Endothelial cell of umbilical vein (primary cell): Measurements from ENCODE around the gene SLAMF1. TPM values are rescaled to one million over a fixed set of nuclear protein-coding genes. Genes with fewer than 3 reads are reported as not detected.

ENCODE experiments used
- BruUV-seq: library from RNA; stranded (reverse); fragments of 400-500 nt; replicated peaks from 2 replicates; lab custom pipeline; 2021; lab: Mats Ljungman, UMichigan
- CTCF ChIA-PET: fragments of 300-600, 350-600 bp; sonication (Branson Sonifier 250); formaldehyde crosslinking; loops from one replicate; lab custom pipeline; 2021; ENCODE audit warnings: antibody characterized with exemption, inconsistent platforms; lab: Charles Lee
- POLR2A ChIA-PET: fragments of 300-600, 350-600 bp; sonication (Branson Sonifier 250); formaldehyde crosslinking; loops from one replicate; lab custom pipeline; 2021; ENCODE audit warnings: antibody characterized with exemption, inconsistent platforms; lab: Charles Lee
- DNase-seq: peaks from one replicate; pipeline ENCODE4 v3.0.0-alpha.2; 2011; ENCODE audit warnings: low read depth, low spot score
- FAIRE-seq: peaks from 2 replicates; lab custom pipeline; 2011; peaks lifted over from hg19 to GRCh38; lab: Jason Lieb, UNC
- H2AFZ ChIP-seq: 2 replicates; pipeline ENCODE4 v1.6.0; 2012; ENCODE audit warnings: low read depth, low read length, control low read depth, inconsistent platforms
- H3K27ac ChIP-seq: 2 replicates; pipeline ENCODE4 v1.5.1; 2011; ENCODE audit warnings: low read depth, mild to moderate bottlenecking, control low read depth, low read length, moderate library complexity; ENCODE audit not compliant: insufficient read depth
- H3K27me3 ChIP-seq, 2 experiments: 2 replicates each; pipeline versions ENCODE4 v1.6.0 to v1.6.1; 2011; ENCODE audit warnings: low read length in 2 of 2, mixed read lengths in 1 of 2; ENCODE audit not compliant: control insufficient read depth in 2 of 2, insufficient read depth in 2 of 2
- H3K36me3 ChIP-seq, 2 experiments: 2 replicates in 1 of 2; 3 replicates in 1 of 2; pipeline ENCODE4 v1.5.1; 2011; ENCODE audit warnings: low read length in 2 of 2, mild to moderate bottlenecking in 1 of 2, moderate library complexity in 1 of 2; ENCODE audit not compliant: control insufficient read depth in 2 of 2, insufficient read depth in 2 of 2; ENCODE audit errors: extremely low read depth in 1 of 2
- H3K4me1 ChIP-seq: 3 replicates; pipeline ENCODE4 v1.5.1; 2011; ENCODE audit warnings: mild to moderate bottlenecking, low read length; ENCODE audit not compliant: control insufficient read depth, insufficient read depth; ENCODE audit errors: extremely low read depth
- H3K4me2 ChIP-seq: 2 replicates; pipeline ENCODE4 v1.6.1; 2011; ENCODE audit warnings: low read length, control low read depth, mixed read lengths; ENCODE audit not compliant: insufficient read depth
- H3K4me3 ChIP-seq, 3 experiments: fragments of 200-600 bp in 1 of 3; sonication (generic), shearing (Covaris generic) in 1 of 3; replicated peaks in 1 of 3; 2 replicates each; pipeline ENCODE4 v1.5.1; 2011 to 2016; ENCODE audit warnings: control low read depth in 3 of 3, low read length in 3 of 3, mild to moderate bottlenecking in 2 of 3, inconsistent platforms in 1 of 3, low read depth in 1 of 3, moderate library complexity in 1 of 3; ENCODE audit not compliant: insufficient read depth in 1 of 3
- H3K79me2 ChIP-seq: 2 replicates; pipeline ENCODE4 v1.6.0; 2012; ENCODE audit warnings: low read length, inconsistent platforms; ENCODE audit not compliant: control insufficient read depth, insufficient read depth
- H3K9ac ChIP-seq: replicated peaks from 2 replicates; pipeline ENCODE3; 2011; ENCODE audit warnings: low read length, control low read depth; ENCODE audit not compliant: insufficient read depth; ENCODE audit errors: extremely low read depth
- H3K9me1 ChIP-seq: replicated peaks from 3 replicates; pipeline ENCODE4 v1.6.0; 2011; ENCODE audit warnings: mild to moderate bottlenecking, low read length; ENCODE audit not compliant: control insufficient read depth, insufficient read depth; ENCODE audit errors: extremely low read depth
- H3K9me3 ChIP-seq: replicated peaks from 2 replicates; pipeline ENCODE4 v1.5.1; 2012; ENCODE audit warnings: low read length, inconsistent platforms; ENCODE audit not compliant: control insufficient read depth, insufficient read depth
- H4K20me1 ChIP-seq: replicated peaks from 2 replicates; pipeline ENCODE3; 2011; ENCODE audit warnings: mild to moderate bottlenecking, low read length; ENCODE audit not compliant: control insufficient read depth, insufficient read depth; ENCODE audit errors: extremely low read depth
- CTCF ChIP-seq, 2 donors: IDR thresholded peaks; 1 replicate in 1 of 2; 2 replicates in 1 of 2; pipeline ENCODE4 v1.5.1; 2011; ENCODE audit warnings: low read length in 2 of 2, mild to moderate bottlenecking in 2 of 2, moderate library complexity in 2 of 2, control low read depth in 1 of 2, inconsistent platforms in 1 of 2, low read depth in 1 of 2; ENCODE audit not compliant: insufficient read depth in 1 of 2; ENCODE audit errors: extremely low read depth in 1 of 2
- EZH2 ChIP-seq: IDR thresholded peaks from 2 replicates; pipeline ENCODE4 v1.6.1; 2012; ENCODE audit warnings: borderline replicate concordance, low read depth, mild to moderate bottlenecking, moderate library complexity, low read length, inconsistent platforms; ENCODE audit not compliant: severe bottlenecking
- FOS ChIP-seq: IDR thresholded peaks from 2 replicates; pipeline ENCODE4 v1.6.1; 2011; ENCODE audit warnings: mild to moderate bottlenecking, low read length, moderate library complexity, borderline replicate concordance; ENCODE audit not compliant: insufficient read depth
- GATA2 ChIP-seq: IDR thresholded peaks from 2 replicates; pipeline ENCODE4 v1.7.0; 2011; ENCODE audit warnings: low read depth, mild to moderate bottlenecking, moderate library complexity, mixed read lengths, low read length; ENCODE audit not compliant: insufficient read length, insufficient read depth
- JUN ChIP-seq: IDR thresholded peaks from 2 replicates; pipeline ENCODE4 v1.6.1; 2011; ENCODE audit warnings: borderline replicate concordance, low read depth; ENCODE audit not compliant: insufficient read length, insufficient read depth
- MAX ChIP-seq: IDR thresholded peaks from 2 replicates; pipeline ENCODE4 v1.6.1; 2011; ENCODE audit not compliant: insufficient read depth, insufficient read length
- MYC ChIP-seq: IDR thresholded peaks from one replicate; pipeline ENCODE4 v1.6.1; 2011; ENCODE audit warnings: mild to moderate bottlenecking, low read depth, low read length
- POLR2A ChIP-seq: IDR thresholded peaks from 2 replicates; pipeline ENCODE4 v1.6.1; 2012; ENCODE audit warnings: low read depth, mild to moderate bottlenecking, control low read depth, low read length
- POLR2AphosphoS5 ChIP-seq: IDR thresholded peaks from 2 replicates; pipeline ENCODE4 v1.6.1; 2012; ENCODE audit warnings: low read depth, mild to moderate bottlenecking, control low read depth, low read length, moderate library complexity; ENCODE audit not compliant: insufficient read depth
- dilution Hi-C: fragments of 300-500 bp; cut with MboI; formaldehyde crosslinking; loops from one replicate; pipeline ENCODE4 v1.15.0; 2019; ENCODE audit warnings: low sequenced_read_pairs; ENCODE audit not compliant: extremely low pct_ligation_motif_present
- intact Hi-C: fragments of 100-400 bp; cut with micrococcal nuclease; formaldehyde crosslinking; loops from one replicate; pipeline ENCODE4 v1.10.0; 2022
- polyA plus RNA-seq, 4 experiments: library from polyadenylated mRNA; depleted of rRNA in 3 of 4; stranded (reverse) in 3 of 4; unstranded in 1 of 4; fragments of >200 nt; gene quantifications; 2 replicates each; pipeline versions ENCODE4 v1.2.1 to v1.2.3, GENCODE V29; 2011 to 2012; ENCODE audit warnings: missing spikeins in 1 of 4
- total RNA-seq: library from RNA; stranded (reverse); gene quantifications from 2 replicates; pipeline ENCODE4 v1.2.3, GENCODE V29; 2021

SLAMF1 gene
- total and polyA plus RNA-seq, 2 donors (not counting 3 experiments of a cell fraction or from before 2014, with no cell fraction given): not detected

GRCh38 chr1:160670701-160671100 is 23.9 kb upstream of the SLAMF1 start:
- Histone ChIP-seq H3K9me3 (no peaks in the 10 kb centered on the region), H3K4me3 (no peak overlapping the region), H3K4me1 (no peaks in the 10 kb centered on the region), H3K27me3 (peaks cover 0 to 3% of the 10 kb centered on the region in 2 experiments), H3K79me2 (no peaks in the 10 kb centered on the region), H3K27ac (no peak overlapping the region), H3K9me1 (no peaks in the 10 kb centered on the region), H4K20me1 (no peaks in the 10 kb centered on the region), H3K36me3 (no peaks in the 10 kb centered on the region), H3K9ac (no peak overlapping the region), H2AFZ (no peak overlapping the region), H3K4me2 (no peak overlapping the region)
- CTCF ChIA-PET: no interaction called here
- intact Hi-C loops: no loop called here
- no TSS peak for BruUV-seq
- FAIRE-seq (no peak), DNase-seq (no peak)
- POLR2A ChIA-PET: no interaction called here
- dilution Hi-C loops: no loop called here
- TF ChIP-seq POLR2AphosphoS5 (no peak), JUN (no peak), POLR2A (no peak), MAX (no peak), GATA2 (no peak), CTCF (IDR thresholded peaks at IDR 0.05; ENCODE audit: extremely low read depth in 1 of 2, insufficient read depth in 1 of 2, low read depth in 1 of 2, low read length in 2 of 2) (no peak), MYC (no peak), FOS (no peak), EZH2 (no peak)
